CD14-positive monocyte (primary cell): ENCODE data around the gene DGKB. TPM values are rescaled to one million over a fixed set of nuclear protein-coding genes. Genes with fewer than 3 reads are reported as not detected.

Experiments used
- DNase-seq, 3 donors: peaks; one replicate each; pipeline ENCODE4 v3.0.0-alpha.2; 2011 to 2022
- H2AFZ ChIP-seq: 2 replicates; pipeline ENCODE4 v1.6.0; 2012; ENCODE audit warnings: mild to moderate bottlenecking, low read depth, low read length, inconsistent platforms; ENCODE audit not compliant: insufficient read depth, poor library complexity, severe bottlenecking
- H3K27ac ChIP-seq, 2 donors: 1 replicate in 1 of 2; 2 replicates in 1 of 2; pipeline ENCODE4 v1.5.1; 2012 to 2013; ENCODE audit warnings: low read length in 2 of 2, control low read depth in 1 of 2, inconsistent platforms in 1 of 2, low read depth in 1 of 2, mild to moderate bottlenecking in 1 of 2
- H3K27me3 ChIP-seq, 2 donors: one replicate each; pipeline versions ENCODE4 v1.6.0 to v1.6.1; 2011 to 2013; ENCODE audit warnings: low read length in 2 of 2; ENCODE audit not compliant: control insufficient read depth in 2 of 2, insufficient read depth in 2 of 2
- H3K36me3 ChIP-seq, 2 donors: replicated peaks in 1 of 2; 1 replicate in 1 of 2; 2 replicates in 1 of 2; pipeline versions ENCODE4 v1.5.1 to v1.6.1; 2012 to 2013; ENCODE audit warnings: low read length in 2 of 2, control low read depth in 1 of 2, inconsistent platforms in 1 of 2, mild to moderate bottlenecking in 1 of 2; ENCODE audit not compliant: insufficient read depth in 2 of 2, control insufficient read depth in 1 of 2
- H3K4me1 ChIP-seq, 2 donors: 1 replicate in 1 of 2; 2 replicates in 1 of 2; pipeline versions ENCODE4 v1.5.1 to v1.6.1; 2012 to 2013; ENCODE audit warnings: low read length in 2 of 2, control low read depth in 1 of 2, inconsistent platforms in 1 of 2, mild to moderate bottlenecking in 1 of 2, moderate library complexity in 1 of 2; ENCODE audit not compliant: insufficient read depth in 2 of 2, control insufficient read depth in 1 of 2
- H3K4me2 ChIP-seq: replicated peaks from 2 replicates; pipeline ENCODE3; 2012; ENCODE audit warnings: low read length, moderate library complexity, mild to moderate bottlenecking; ENCODE audit not compliant: poor library complexity, severe bottlenecking; ENCODE audit errors: extremely low read depth
- H3K4me3 ChIP-seq, 3 experiments: fragments of 200-600 bp in 1 of 3; sonication (generic) in 1 of 3; replicated peaks in 1 of 3; 1 replicate in 2 of 3; 2 replicates in 1 of 3; pipeline ENCODE4 v1.5.1; 2011 to 2013; ENCODE audit warnings: low read length in 3 of 3, mild to moderate bottlenecking in 3 of 3, control low read depth in 2 of 3, low read depth in 2 of 3, inconsistent platforms in 1 of 3, moderate library complexity in 1 of 3
- H3K79me2 ChIP-seq: 2 replicates; pipeline ENCODE4 v1.6.0; 2012; ENCODE audit warnings: mild to moderate bottlenecking, control low read depth, inconsistent platforms, low read length, moderate library complexity; ENCODE audit not compliant: insufficient read depth
- H3K9ac ChIP-seq: 2 replicates; pipeline ENCODE4 v1.6.0; 2017; ENCODE audit warnings: low read length, mild to moderate bottlenecking; ENCODE audit not compliant: insufficient read depth, poor library complexity, severe bottlenecking
- H3K9me3 ChIP-seq, 2 donors: replicated peaks in 1 of 2; 1 replicate in 1 of 2; 2 replicates in 1 of 2; pipeline versions ENCODE4 v1.5.1 to v1.6.1; 2012 to 2013; ENCODE audit warnings: low read length in 2 of 2, control low read depth in 1 of 2; ENCODE audit not compliant: control insufficient read depth in 1 of 2, insufficient read depth in 1 of 2
- H4K20me1 ChIP-seq: 2 replicates; pipeline ENCODE4 v1.6.0; 2012; ENCODE audit warnings: mild to moderate bottlenecking, low read length, control low read depth, moderate library complexity; ENCODE audit not compliant: insufficient read depth
- H3K27ac Mint-ChIP-seq, 7 donors: one replicate each; pipeline ENCODE4 v1.8.0; 2020; ENCODE audit warnings: mild to moderate bottlenecking in 7 of 7, mixed read lengths in 7 of 7, moderate library complexity in 6 of 7, inconsistent platforms in 2 of 7
- H3K27me3 Mint-ChIP-seq, 3 donors: one replicate each; pipeline ENCODE4 v1.8.0; 2021 to 2022; ENCODE audit warnings: low read depth in 3 of 3, mild to moderate bottlenecking in 3 of 3, mixed read lengths in 3 of 3, moderate library complexity in 3 of 3, inconsistent platforms in 1 of 3
- H3K36me3 Mint-ChIP-seq, 2 donors: one replicate each; pipeline ENCODE4 v1.8.0; 2020; ENCODE audit warnings: mixed read lengths in 2 of 2, inconsistent platforms in 1 of 2, mild to moderate bottlenecking in 1 of 2
- H3K4me1 Mint-ChIP-seq: one replicate; pipeline ENCODE4 v1.8.0; 2020; ENCODE audit warnings: mild to moderate bottlenecking, mixed read lengths
- H3K4me3 Mint-ChIP-seq, 2 donors: one replicate each; pipeline ENCODE4 v1.8.0; 2020; ENCODE audit warnings: mild to moderate bottlenecking in 2 of 2, mixed read lengths in 2 of 2, moderate library complexity in 1 of 2
- H3K9me3 Mint-ChIP-seq, 7 donors: one replicate each; pipeline ENCODE4 v1.8.0; 2020 to 2022; ENCODE audit warnings: mixed read lengths in 7 of 7, mild to moderate bottlenecking in 6 of 7, moderate library complexity in 6 of 7, inconsistent platforms in 2 of 7
- WGBS: methylation state at CpG from one replicate; pipeline ENCODE4 v1.1.5; 2013; ENCODE audit warnings: missing lambda C conversion rate; ENCODE audit not compliant: insufficient coverage; 5-methylcytosine and 5-hydroxymethylcytosine counted together
- intact Hi-C, 2 donors: fragments of 100-400 bp; cut with micrococcal nuclease; formaldehyde crosslinking; loops; one replicate each; pipeline versions ENCODE4 v1.15.0 to v1.15.1; 2023
- polyA plus RNA-seq, 3 donors: library from polyadenylated mRNA; depleted of rRNA in 1 of 3; unstranded in 2 of 3; stranded (reverse) in 1 of 3; fragments of 300-500 nt in 2 of 3; fragments of >200 nt in 1 of 3; fragmentation: Illumina TruSeq in 2 of 3; gene quantifications; 1 replicate in 2 of 3; 2 replicates in 1 of 3; pipeline ENCODE4 v1.2.3, GENCODE V29; 2012 to 2021
- TF ChIP-seq, protein P1 (sequence below): fragments of 200-600 bp; IDR thresholded peaks from one replicate; pipeline ENCODE4 v1.8.0; 2022; ENCODE audit warnings: antibody characterized with exemption, mild to moderate bottlenecking

Gene DGKB
- polyA plus RNA-seq, 3 donors: not detected

DNA sequence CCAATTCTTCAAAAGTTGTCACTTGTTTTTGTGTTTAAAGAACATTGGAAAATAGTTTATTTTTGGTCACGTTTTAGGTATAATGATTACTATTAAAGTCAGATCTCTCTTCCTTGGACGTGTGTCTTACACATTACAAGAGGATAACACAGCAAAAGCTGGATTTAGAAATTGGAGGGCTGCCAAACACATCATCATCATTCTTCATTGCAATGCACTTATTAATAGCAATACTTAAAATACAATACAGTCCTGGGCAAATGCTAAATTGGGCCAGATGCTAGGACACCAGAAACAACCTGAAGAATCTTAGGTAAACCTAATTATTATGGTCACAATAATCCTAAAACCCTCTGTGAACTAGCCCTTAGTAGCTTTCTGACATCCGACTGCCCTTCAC lies 303.6 kb downstream of the DGKB start:
- TF ChIP-seq, protein P1, sequence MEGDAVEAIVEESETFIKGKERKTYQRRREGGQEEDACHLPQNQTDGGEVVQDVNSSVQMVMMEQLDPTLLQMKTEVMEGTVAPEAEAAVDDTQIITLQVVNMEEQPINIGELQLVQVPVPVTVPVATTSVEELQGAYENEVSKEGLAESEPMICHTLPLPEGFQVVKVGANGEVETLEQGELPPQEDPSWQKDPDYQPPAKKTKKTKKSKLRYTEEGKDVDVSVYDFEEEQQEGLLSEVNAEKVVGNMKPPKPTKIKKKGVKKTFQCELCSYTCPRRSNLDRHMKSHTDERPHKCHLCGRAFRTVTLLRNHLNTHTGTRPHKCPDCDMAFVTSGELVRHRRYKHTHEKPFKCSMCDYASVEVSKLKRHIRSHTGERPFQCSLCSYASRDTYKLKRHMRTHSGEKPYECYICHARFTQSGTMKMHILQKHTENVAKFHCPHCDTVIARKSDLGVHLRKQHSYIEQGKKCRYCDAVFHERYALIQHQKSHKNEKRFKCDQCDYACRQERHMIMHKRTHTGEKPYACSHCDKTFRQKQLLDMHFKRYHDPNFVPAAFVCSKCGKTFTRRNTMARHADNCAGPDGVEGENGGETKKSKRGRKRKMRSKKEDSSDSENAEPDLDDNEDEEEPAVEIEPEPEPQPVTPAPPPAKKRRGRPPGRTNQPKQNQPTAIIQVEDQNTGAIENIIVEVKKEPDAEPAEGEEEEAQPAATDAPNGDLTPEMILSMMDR: no peak
- no peak for DNase-seq
- no peaks in the 10 kb centered on the region for H3K4me1 ChIP-seq
- no peak overlapping the region for H3K4me3 Mint-ChIP-seq
- H3K9me3 ChIP-seq: peaks cover 0 to 7% of the 10 kb centered on the region in 2 donors
- no peaks in the 10 kb centered on the region for H3K4me1 Mint-ChIP-seq
- H3K9ac ChIP-seq: no peak overlapping the region
- H3K4me2 ChIP-seq: no peak overlapping the region
- peaks cover 0 to 11% (median 4%) of the 10 kb centered on the region in 7 donors for H3K9me3 Mint-ChIP-seq
- no peaks in the 10 kb centered on the region for H3K27me3 ChIP-seq
- H3K36me3 ChIP-seq: no peaks in the 10 kb centered on the region
- H3K4me3 ChIP-seq: no peak overlapping the region
- intact Hi-C loops: no loop called here
- WGBS: 78% methylated on average over 1 of the region's 3 CpGs
- H3K27ac ChIP-seq: no peak overlapping the region
- no peaks in the 10 kb centered on the region for H4K20me1 ChIP-seq
- H2AFZ ChIP-seq: no peak overlapping the region
- no peak overlapping the region for H3K27ac Mint-ChIP-seq
- no peaks in the 10 kb centered on the region for H3K79me2 ChIP-seq
- peaks cover 0 to 2% (median 0%) of the 10 kb centered on the region in 3 donors for H3K27me3 Mint-ChIP-seq
- H3K36me3 Mint-ChIP-seq: no peaks in the 10 kb centered on the region

DNA sequence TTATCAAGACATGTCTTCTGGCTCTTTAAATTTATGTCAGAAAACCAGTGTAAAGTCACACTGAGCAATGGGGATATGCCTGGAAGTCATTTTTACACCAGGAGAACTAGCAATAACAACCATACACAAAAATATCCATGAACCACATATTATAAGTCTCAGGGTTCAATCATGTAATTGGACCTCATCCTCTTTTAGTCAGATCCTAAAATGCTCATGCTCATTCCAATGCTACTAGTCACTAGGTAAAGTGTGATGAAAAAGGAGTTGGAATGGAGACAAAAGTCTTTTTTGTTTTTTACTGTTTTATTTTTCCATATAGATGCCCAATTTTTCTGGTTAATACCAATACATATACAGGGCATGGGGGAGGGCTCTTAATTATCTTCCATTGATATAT lies 306.1 kb downstream of the DGKB start:
- intact Hi-C loops: no loop called here
- Mint-ChIP-seq H3K4me3 (no peak overlapping the region), H3K4me1 (no peaks in the 10 kb centered on the region), H3K27me3 (no peaks in the 10 kb centered on the region), H3K36me3 (no peaks in the 10 kb centered on the region), H3K9me3 (peaks cover 0 to 7% (median 0%) of the 10 kb centered on the region in 7 donors), H3K27ac (no peak overlapping the region)
- Histone ChIP-seq H3K9me3 (peaks cover 0 to 7% of the 10 kb centered on the region in 2 donors), H3K4me1 (no peaks in the 10 kb centered on the region), H3K4me3 (no peak overlapping the region), H4K20me1 (no peaks in the 10 kb centered on the region), H3K4me2 (no peak overlapping the region), H3K36me3 (no peaks in the 10 kb centered on the region), H3K9ac (no peak overlapping the region), H3K79me2 (no peaks in the 10 kb centered on the region), H3K27ac (no peak overlapping the region), H3K27me3 (no peaks in the 10 kb centered on the region), H2AFZ (no peak overlapping the region)
- TF ChIP-seq, protein P1: no peak
- no peak for DNase-seq
